Astrocyte (in vitro differentiated cells and primary cell): ENCODE results near the gene CTXND1. TPM values are rescaled to one million over a fixed set of nuclear protein-coding genes. Genes with fewer than 3 reads are reported as not detected.

Source experiments
- DNase-seq: peaks from one replicate; pipeline ENCODE4 v3.0.0-alpha.2; 2010; ENCODE audit warnings: low read depth
- FAIRE-seq: peaks from 2 replicates; lab custom pipeline; 2011; peaks lifted over from hg19 to GRCh38; lab: Jason Lieb, UNC
- H2AFZ ChIP-seq: 2 replicates; pipeline ENCODE4 v1.6.0; 2012; ENCODE audit warnings: low read depth, low read length, inconsistent platforms
- H3K27ac ChIP-seq: 2 replicates; pipeline ENCODE4 v1.5.1; 2011; ENCODE audit warnings: low read depth, low read length, inconsistent platforms
- H3K27me3 ChIP-seq: 2 replicates; pipeline ENCODE4 v1.6.0; 2011; ENCODE audit warnings: low read length, inconsistent platforms; ENCODE audit not compliant: insufficient read depth
- H3K36me3 ChIP-seq: 2 replicates; pipeline ENCODE4 v1.5.1; 2011; ENCODE audit warnings: low read length, inconsistent platforms; ENCODE audit not compliant: insufficient read depth
- H3K4me1 ChIP-seq: 2 replicates; pipeline ENCODE4 v1.5.1; 2011; ENCODE audit warnings: low read length, inconsistent platforms; ENCODE audit not compliant: insufficient read depth
- H3K4me2 ChIP-seq: 2 replicates; pipeline ENCODE4 v1.6.0; 2012; ENCODE audit warnings: low read length, inconsistent platforms
- H3K4me3 ChIP-seq: 2 replicates; pipeline ENCODE4 v1.5.1; 2011; ENCODE audit warnings: low read depth, mild to moderate bottlenecking, low read length, inconsistent platforms; ENCODE audit not compliant: insufficient read depth
- H3K79me2 ChIP-seq: 2 replicates; pipeline ENCODE4 v1.6.0; 2012; ENCODE audit warnings: mild to moderate bottlenecking, low read length, inconsistent platforms; ENCODE audit not compliant: insufficient read depth
- H3K9ac ChIP-seq: 2 replicates; pipeline ENCODE4 v1.6.0; 2012; ENCODE audit warnings: mild to moderate bottlenecking, low read length, inconsistent platforms
- H3K9me3 ChIP-seq: 2 replicates; pipeline ENCODE4 v1.5.1; 2012; ENCODE audit warnings: low read depth, mild to moderate bottlenecking, low read length, inconsistent platforms; ENCODE audit not compliant: insufficient read depth
- H4K20me1 ChIP-seq: 2 replicates; pipeline ENCODE4 v1.6.0; 2012; ENCODE audit warnings: low read length, inconsistent platforms; ENCODE audit not compliant: insufficient read depth
- H3K27ac Mint-ChIP-seq: one replicate; pipeline ENCODE4 v1.8.0; 2021; ENCODE audit warnings: mild to moderate bottlenecking, mixed read lengths; ENCODE audit not compliant: unreplicated experiment
- H3K27me3 Mint-ChIP-seq: one replicate; pipeline ENCODE4 v1.8.0; 2021; ENCODE audit warnings: low read depth, mixed read lengths; ENCODE audit not compliant: unreplicated experiment
- H3K36me3 Mint-ChIP-seq: one replicate; pipeline ENCODE4 v1.8.0; 2021; ENCODE audit warnings: low read depth, mixed read lengths; ENCODE audit not compliant: unreplicated experiment
- H3K4me1 Mint-ChIP-seq: one replicate; pipeline ENCODE4 v1.8.0; 2021; ENCODE audit warnings: low read depth, mixed read lengths; ENCODE audit not compliant: unreplicated experiment
- H3K4me3 Mint-ChIP-seq: one replicate; pipeline ENCODE4 v1.8.0; 2021; ENCODE audit warnings: mild to moderate bottlenecking, moderate library complexity, mixed read lengths; ENCODE audit not compliant: unreplicated experiment
- H3K9me3 Mint-ChIP-seq: one replicate; pipeline ENCODE4 v1.8.0; 2021; ENCODE audit warnings: mild to moderate bottlenecking, mixed read lengths; ENCODE audit not compliant: unreplicated experiment
- CTCF ChIP-seq: IDR thresholded peaks from 2 replicates; pipeline ENCODE4 v1.5.1; 2011; ENCODE audit warnings: low read depth, mild to moderate bottlenecking, inconsistent platforms, low read length, moderate library complexity; ENCODE audit not compliant: insufficient read depth
- EZH2 ChIP-seq: IDR thresholded peaks from 2 replicates; pipeline ENCODE4 v1.6.1; 2012; ENCODE audit warnings: mild to moderate bottlenecking, low read length, inconsistent platforms; ENCODE audit not compliant: insufficient read depth
- total RNA-seq: library from RNA; stranded (reverse); gene quantifications from 2 replicates; pipeline ENCODE4 v1.2.1, GENCODE V29; 2021

Gene CTXND1
- total RNA-seq, 1 donor from 2014 or later: not detected

- no peak overlapping the region for H3K4me3 ChIP-seq
- Mint-ChIP-seq H3K27me3 (peaks cover 18% of the 10 kb centered on the region), H3K36me3 (no peaks in the 10 kb centered on the region), H3K4me3 (no peak overlapping the region), H3K9me3 (no peaks in the 10 kb centered on the region), H3K27ac (no peak overlapping the region), H3K4me1 (no peaks in the 10 kb centered on the region)
- DNase-seq (no peak), FAIRE-seq (no peak)
- H3K27ac ChIP-seq: no peak overlapping the region
- no peaks in the 10 kb centered on the region for H3K36me3 ChIP-seq
- H3K79me2 ChIP-seq: no peaks in the 10 kb centered on the region
- peaks cover 5% of the 10 kb centered on the region for H3K27me3 ChIP-seq
- H3K4me2 ChIP-seq: no peak overlapping the region
- no peak overlapping the region for H2AFZ ChIP-seq
- no peaks in the 10 kb centered on the region for H4K20me1 ChIP-seq
- no peaks in the 10 kb centered on the region for H3K4me1 ChIP-seq
- no peaks in the 10 kb centered on the region for H3K9me3 ChIP-seq
- TF ChIP-seq EZH2 (no peak), CTCF (no peak)
- H3K9ac ChIP-seq: no peak overlapping the region
Observed at GRCh38 chr15:80194914-80195313, 57.1 kb downstream of the CTXND1 start.

GRCh38 chr15:80194186-80194585 is 57.8 kb downstream of the CTXND1 start:
- Mint-ChIP-seq H3K36me3 (no peaks in the 10 kb centered on the region), H3K9me3 (no peaks in the 10 kb centered on the region), H3K27ac (no peak overlapping the region), H3K4me1 (no peaks in the 10 kb centered on the region), H3K4me3 (no peak overlapping the region), H3K27me3 (peaks cover 16% of the 10 kb centered on the region)
- Histone ChIP-seq H3K9ac (no peak overlapping the region), H3K27ac (no peak overlapping the region), H3K79me2 (no peaks in the 10 kb centered on the region), H3K36me3 (no peaks in the 10 kb centered on the region), H2AFZ (no peak overlapping the region), H3K4me2 (no peak overlapping the region), H3K27me3 (peaks cover 4% of the 10 kb centered on the region), H4K20me1 (no peaks in the 10 kb centered on the region), H3K9me3 (no peaks in the 10 kb centered on the region), H3K4me1 (no peaks in the 10 kb centered on the region), H3K4me3 (no peak overlapping the region)
- FAIRE-seq: no peak
- no peak for TF ChIP-seq CTCF
- TF ChIP-seq EZH2: no peak
- no peak for DNase-seq

GRCh38 chr15:80191897-80192595 is 60.0 kb downstream of the CTXND1 start:
- Mint-ChIP-seq H3K36me3 (peaks cover 10% of the 10 kb centered on the region), H3K27me3 (peaks cover 5% of the 10 kb centered on the region), H3K9me3 (no peaks in the 10 kb centered on the region), H3K4me1 (peaks cover 9% of the 10 kb centered on the region), H3K4me3 (no peak overlapping the region), H3K27ac (no peak overlapping the region)
- Histone ChIP-seq H3K9ac (no peak overlapping the region), H4K20me1 (no peaks in the 10 kb centered on the region), H3K9me3 (no peaks in the 10 kb centered on the region), H3K4me3 (no peak overlapping the region), H3K27me3 (no peaks in the 10 kb centered on the region), H2AFZ (no peak overlapping the region), H3K27ac (no peak overlapping the region), H3K4me2 (no peak overlapping the region), H3K36me3 (no peaks in the 10 kb centered on the region), H3K4me1 (no peaks in the 10 kb centered on the region), H3K79me2 (no peaks in the 10 kb centered on the region)
- no peak for TF ChIP-seq CTCF
- no peak for TF ChIP-seq EZH2
- DNase-seq (no peak), FAIRE-seq (no peak)
